GM12878 (cell line): ENCODE data around the gene MSI2. TPM values are rescaled to one million over a fixed set of nuclear protein-coding genes. Genes with fewer than 3 reads are reported as not detected.

ENCODE experiments used
- ATAC-seq: fragments of 200-7000 bp; cut with Tn5 transposase; 3 replicates; pipeline ENCODE4 v1.9.1; 2020; ENCODE audit warnings: mild to moderate bottlenecking, moderate library complexity
- BruUV-seq: library from RNA; stranded (reverse); fragments of 400-500 nt; replicated peaks from 2 replicates; lab custom pipeline; 2021; lab: Mats Ljungman, UMichigan
- CTCF ChIA-PET: fragments of 300-600 bp; sonication (Branson Sonifier 250); formaldehyde crosslinking; extraction: SDS; loops from one replicate; lab custom pipeline; 2021; ENCODE audit warnings: inconsistent platforms; lab: Yijun Ruan, JAX
- POLR2A ChIA-PET: fragments of 350-600 bp; formaldehyde crosslinking; extraction: SDS; loops from one replicate; lab custom pipeline; 2021; ENCODE audit warnings: inconsistent platforms; lab: Charles Lee
- RAD21 ChIA-PET: fragments of 300-600 bp; sonication (Branson Sonifier 250); formaldehyde crosslinking; loops from one replicate; lab custom pipeline; 2023; ENCODE audit warnings: antibody characterized with exemption; ENCODE audit not compliant: unreplicated experiment; lab: Charles Lee
- SMC1A ChIA-PET: fragments of 300-600 bp; sonication (Branson Sonifier 250); formaldehyde crosslinking; loops from one replicate; lab custom pipeline; 2023; ENCODE audit not compliant: unreplicated experiment, uncharacterized antibody; lab: Charles Lee
- DNase-seq: peaks from one replicate; pipeline ENCODE4 v3.0.0-alpha.2; 2011; ENCODE audit warnings: low read depth, low spot score
- FAIRE-seq: peaks from 3 replicates; lab custom pipeline; 2011; peaks lifted over from hg19 to GRCh38; lab: Jason Lieb, UNC
- H2AFZ ChIP-seq: 2 replicates; pipeline ENCODE4 v1.6.0; 2011; ENCODE audit warnings: low read depth, low read length, control low read depth; ENCODE audit not compliant: control insufficient read depth
- H3K27ac ChIP-seq: 2 replicates; pipeline ENCODE4 v1.5.1; 2011; ENCODE audit warnings: control low read depth; ENCODE audit not compliant: control insufficient read depth, insufficient read depth
- H3K27me3 ChIP-seq, 2 experiments: replicated peaks in 1 of 2; 2 replicates each; pipeline versions ENCODE4 v1.6.0 to v1.6.1; 2011; ENCODE audit warnings: low read length in 1 of 2; ENCODE audit not compliant: control insufficient read depth in 2 of 2, insufficient read depth in 2 of 2
- H3K36me3 ChIP-seq, 2 experiments: 2 replicates each; pipeline ENCODE4 v1.5.1; 2011; ENCODE audit warnings: low read length in 1 of 2; ENCODE audit not compliant: control insufficient read depth in 2 of 2, insufficient read depth in 2 of 2
- H3K4me1 ChIP-seq: 2 replicates; pipeline ENCODE4 v1.6.1; 2011; ENCODE audit warnings: mild to moderate bottlenecking, low read length, moderate library complexity, mixed read lengths; ENCODE audit not compliant: control insufficient read depth, insufficient read depth
- H3K4me2 ChIP-seq: 2 replicates; pipeline ENCODE4 v1.6.0; 2011; ENCODE audit warnings: control low read depth; ENCODE audit not compliant: control insufficient read depth, insufficient read depth
- H3K4me3 ChIP-seq: fragments of 200-600 bp; sonication (generic); 2 replicates; pipeline ENCODE4 v1.5.1; 2016
- H3K79me2 ChIP-seq: 2 replicates; pipeline ENCODE4 v1.6.0; 2011; ENCODE audit warnings: low read length; ENCODE audit not compliant: control insufficient read depth, insufficient read depth
- H3K9ac ChIP-seq: 2 replicates; pipeline ENCODE4 v1.8.0; 2011; ENCODE audit warnings: low read length, control low read depth, mixed read lengths; ENCODE audit not compliant: control insufficient read depth, insufficient read depth
- H3K9me3 ChIP-seq: replicated peaks from 3 replicates; pipeline ENCODE4 v1.5.1; 2011; ENCODE audit warnings: mild to moderate bottlenecking, low read length; ENCODE audit not compliant: control insufficient read depth, insufficient read depth
- H4K20me1 ChIP-seq: 2 replicates; pipeline ENCODE4 v1.6.0; 2011; ENCODE audit not compliant: control insufficient read depth, insufficient read depth
- ETV6 ChIP-seq, 2 experiments: fragments of 450-650 bp in 1 of 2; IDR thresholded peaks in 1 of 2; conservative IDR thresholded peaks in 1 of 2; 2 replicates each; pipeline ENCODE4 v1.6.1; 2014; ENCODE audit warnings: antibody characterized with exemption in 1 of 2, borderline replicate concordance in 1 of 2, low read depth in 1 of 2, mild to moderate bottlenecking in 1 of 2, moderate library complexity in 1 of 2
- MEF2A ChIP-seq: IDR thresholded peaks from 2 replicates; pipeline ENCODE4 v1.6.1; 2011; ENCODE audit warnings: low read depth, mild to moderate bottlenecking, low read length, moderate library complexity; ENCODE audit not compliant: insufficient read depth
- MEF2B ChIP-seq: fragments of 450-650 bp; IDR thresholded peaks from 2 replicates; pipeline ENCODE4 v1.6.1; 2018; ENCODE audit warnings: mild to moderate bottlenecking, moderate library complexity; ENCODE audit not compliant: partially characterized antibody, poor library complexity, severe bottlenecking
- POU2F2 ChIP-seq: IDR thresholded peaks from 3 replicates; pipeline ENCODE4 v1.6.1; 2011; ENCODE audit warnings: low read depth, mild to moderate bottlenecking, low read length, borderline replicate concordance
- RAD51 ChIP-seq: fragments of 450-650 bp; IDR thresholded peaks from 2 replicates; pipeline ENCODE4 v1.6.1; 2016; ENCODE audit warnings: moderate library complexity, mild to moderate bottlenecking, inconsistent platforms
- RUNX3 ChIP-seq: IDR thresholded peaks from 2 replicates; pipeline ENCODE4 v1.6.1; 2012; ENCODE audit warnings: low read length, inconsistent platforms
- SMARCA5 ChIP-seq: fragments of 450-650 bp; IDR thresholded peaks from 2 replicates; pipeline ENCODE4 v1.6.1; 2017; ENCODE audit warnings: mild to moderate bottlenecking
- TCF3 ChIP-seq: IDR thresholded peaks from 2 replicates; pipeline ENCODE4 v1.6.1; 2012; ENCODE audit warnings: low read depth, mild to moderate bottlenecking, low read length, borderline replicate concordance; ENCODE audit not compliant: insufficient read depth
- ZNF217 ChIP-seq: fragments of 450-650 bp; IDR thresholded peaks from 2 replicates; pipeline ENCODE4 v1.6.1; 2017; ENCODE audit warnings: antibody characterized with exemption, mild to moderate bottlenecking
- WGBS: methylation state at CpG from one replicate; pipeline ENCODE4 v1.1.6; 2016; ENCODE audit warnings: low lambda C conversion rate; ENCODE audit not compliant: insufficient replicate concordance, insufficient coverage; ENCODE audit errors: missing lambda C conversion rate; 5-methylcytosine and 5-hydroxymethylcytosine counted together
- in situ Hi-C: fragments of 300-500 bp; cut with MboI; formaldehyde crosslinking; loops from 9 replicates; pipeline ENCODE4 v1.14.3; 2018; ENCODE audit warnings: mixed read lengths
- intact Hi-C: fragments of 100-400 bp; cut with micrococcal nuclease; formaldehyde crosslinking; loops from one replicate; pipeline ENCODE4 v1.14.2; 2022; ENCODE audit not compliant: unreplicated experiment
- polyA plus RNA-seq, 11 experiments: library from polyadenylated mRNA; depleted of rRNA in 4 of 11; unstranded in 6 of 11; stranded (reverse) in 5 of 11; fragments of >200 nt; fragmentation: Nextera tagmentation in 4 of 11; fragmentation: Illumina TruSeq in 1 of 11; extraction: Ambion mirVana in 4 of 11; extraction: Trizol in 1 of 11; gene quantifications; 1 replicate in 1 of 11; 2 replicates in 10 of 11; pipeline versions ENCODE4 v1.2.1 to v1.2.3, GENCODE V29; 2011 to 2016; ENCODE audit warnings: inconsistent platforms in 2 of 11, missing spikeins in 2 of 11, low read depth in 1 of 11
- total RNA-seq, 4 experiments: library from RNA; depleted of rRNA in 3 of 4; stranded (reverse); fragments of >200 nt in 3 of 4; fragmentation: Illumina TruSeq in 1 of 4; extraction: Trizol in 1 of 4; gene quantifications; 2 replicates each; pipeline versions ENCODE4 v1.2.1 to v1.2.3, GENCODE V29; 2013 to 2021
- TF ChIP-seq, protein P1 (sequence below): IDR thresholded peaks from 2 replicates; pipeline ENCODE4 v1.6.1; 2011; ENCODE audit warnings: mild to moderate bottlenecking, low read depth, low read length, moderate library complexity; ENCODE audit not compliant: insufficient replicate concordance
- TF ChIP-seq, protein P2 (sequence below): IDR thresholded peaks from 2 replicates; pipeline ENCODE4 v1.6.1; 2011; ENCODE audit warnings: low read depth, low read length, improper control_type of control experiment, borderline replicate concordance
- TF ChIP-seq, protein P3 (sequence below): fragments of 450-650 bp; IDR thresholded peaks from 2 replicates; pipeline ENCODE4 v1.6.1; 2017; ENCODE audit warnings: mild to moderate bottlenecking, moderate library complexity

The MSI2 gene
- total and polyA plus RNA-seq, 10 of the 15 experiments (the other 5 are each of a cell fraction or from before 2014, with no cell fraction given) = 6.1 to 76.1 (median 42.0) TPM

DNA sequence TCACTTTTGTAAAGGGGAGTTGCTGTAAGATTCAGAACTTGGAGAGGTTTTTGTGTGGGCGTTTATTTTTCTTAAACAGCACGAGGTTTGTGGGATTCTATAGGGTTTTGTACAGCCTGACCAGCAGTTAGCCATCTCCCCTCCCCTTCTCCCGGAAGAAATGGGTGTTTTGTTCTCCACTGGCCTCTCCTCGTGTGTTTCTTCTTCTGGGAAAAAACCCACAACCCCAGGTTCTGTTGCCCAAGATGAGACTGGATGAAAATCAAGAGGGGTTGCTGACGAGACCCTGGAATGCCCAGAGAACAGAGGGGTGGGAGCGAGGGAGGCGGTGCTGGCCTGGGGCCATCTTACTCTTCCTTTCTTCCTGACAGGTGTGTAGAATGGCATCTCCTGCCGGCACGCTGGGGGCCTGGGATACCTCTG lies 186.1 kb downstream of the MSI2 start (continued):
- TF ChIP-seq, protein P1, sequence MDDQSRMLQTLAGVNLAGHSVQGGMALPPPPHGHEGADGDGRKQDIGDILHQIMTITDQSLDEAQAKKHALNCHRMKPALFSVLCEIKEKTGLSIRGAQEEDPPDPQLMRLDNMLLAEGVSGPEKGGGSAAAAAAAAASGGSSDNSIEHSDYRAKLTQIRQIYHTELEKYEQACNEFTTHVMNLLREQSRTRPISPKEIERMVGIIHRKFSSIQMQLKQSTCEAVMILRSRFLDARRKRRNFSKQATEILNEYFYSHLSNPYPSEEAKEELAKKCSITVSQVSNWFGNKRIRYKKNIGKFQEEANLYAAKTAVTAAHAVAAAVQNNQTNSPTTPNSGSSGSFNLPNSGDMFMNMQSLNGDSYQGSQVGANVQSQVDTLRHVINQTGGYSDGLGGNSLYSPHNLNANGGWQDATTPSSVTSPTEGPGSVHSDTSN = no peak
- TF ChIP-seq ETV6 (conservative IDR thresholded peaks at IDR 0.05 in 1 of 2, IDR thresholded peaks at IDR 0.05 in 1 of 2; ENCODE audit: borderline replicate concordance in 1 of 2, low read depth in 1 of 2) (0 out of 4 replicates have a peak, but pooled peaks of 1 of the 2 experiments have one; percentile 0), ZNF217 (no peak), RUNX3 (peak; percentile 49; the same call in 1 of the 2 replicates)
- TF ChIP-seq, protein P2, sequence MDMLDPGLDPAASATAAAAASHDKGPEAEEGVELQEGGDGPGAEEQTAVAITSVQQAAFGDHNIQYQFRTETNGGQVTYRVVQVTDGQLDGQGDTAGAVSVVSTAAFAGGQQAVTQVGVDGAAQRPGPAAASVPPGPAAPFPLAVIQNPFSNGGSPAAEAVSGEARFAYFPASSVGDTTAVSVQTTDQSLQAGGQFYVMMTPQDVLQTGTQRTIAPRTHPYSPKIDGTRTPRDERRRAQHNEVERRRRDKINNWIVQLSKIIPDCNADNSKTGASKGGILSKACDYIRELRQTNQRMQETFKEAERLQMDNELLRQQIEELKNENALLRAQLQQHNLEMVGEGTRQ = no peak

DNA sequence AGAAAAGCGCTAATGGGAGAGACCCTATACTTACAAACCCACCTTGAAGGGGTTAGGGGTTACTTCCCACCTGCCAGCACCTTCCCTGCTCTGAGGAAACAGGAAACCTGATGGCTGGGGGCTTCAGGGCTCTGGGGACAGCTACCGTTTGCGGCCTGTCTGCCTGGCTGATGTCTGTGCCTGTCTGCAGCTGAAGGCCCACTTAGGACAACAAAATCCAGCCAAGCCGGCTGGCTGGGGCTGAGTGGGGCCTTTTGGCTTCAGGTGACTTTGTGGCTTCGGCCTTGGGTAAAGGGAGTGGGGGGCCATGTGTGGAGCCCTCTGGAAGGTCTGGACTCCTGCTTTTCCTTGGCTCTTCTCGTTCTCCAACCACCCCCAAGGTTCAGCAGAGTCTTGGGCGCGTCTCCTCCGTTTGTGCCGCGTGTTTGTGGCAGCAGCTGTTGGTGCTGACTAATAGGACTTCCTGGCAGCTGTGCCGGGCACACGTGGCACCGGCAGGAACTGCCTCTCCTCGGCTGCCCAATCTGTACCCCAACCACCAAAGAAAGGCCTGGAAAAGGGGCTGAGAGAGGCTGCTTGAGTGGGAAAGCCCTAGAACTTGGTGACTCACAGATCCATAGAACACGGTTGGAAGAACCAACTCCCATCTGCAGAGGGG lies 186.7 kb downstream of the MSI2 start:
- peak; percentile 41 for ATAC-seq
- no peak for FAIRE-seq
- peak overlapping the region; percentile 1; the same call in 1 of the 2 replicates for H2AFZ ChIP-seq
- peaks cover 3% of the 10 kb centered on the region in 2 experiments; a peak in 3 of 4 replicates for H3K36me3 ChIP-seq
- DNase-seq = no peak
- H3K4me1 ChIP-seq = peaks cover 70% of the 10 kb centered on the region
- in situ Hi-C loops (no loop called here), intact Hi-C loops (loop anchor here (5.0 to 10.0 kb wide), 3 partner anchors 86 to 268 kb away; partner anchors contain the start of gene MSI2)
- 27% methylated on average over 16 of the region's 16 CpGs for whole genome bisulfite sequencing
- ChIA-PET RAD21 (interaction anchor here (1.2 to 4.6 kb wide), 4 partner anchors 12 to 200 kb away, joined by 3 to 91 read pairs (median 17); no protein-coding TSS in a partner anchor), POLR2A (interaction anchor here (0.6 to 1.6 kb wide), 5 partner anchors 12 to 158 kb away, joined by 3 to 6 read pairs (median 3); no protein-coding TSS in a partner anchor), SMC1A (interaction anchor here (0.7 to 4.9 kb wide), 12 partner anchors 12 to 199 kb away, joined by 3 to 53 read pairs (median 5); no protein-coding TSS in a partner anchor), CTCF (interaction anchor here (1.0 to 4.0 kb wide), 5 partner anchors 12 to 199 kb away, joined by 7 to 16 read pairs (median 13); no protein-coding TSS in a partner anchor)
- peak overlapping the region; percentile 92 for H3K27ac ChIP-seq
- H3K9me3 ChIP-seq = no peaks in the 10 kb centered on the region
- H3K9ac ChIP-seq = peak overlapping the region; percentile 71
- H3K4me3 ChIP-seq = no peak overlapping the region; the same call in 1 of the 2 replicates
- H3K4me2 ChIP-seq = peak overlapping the region; percentile 56; the same call in 1 of the 2 replicates
- no peaks in the 10 kb centered on the region for H4K20me1 ChIP-seq
- peaks cover 50% of the 10 kb centered on the region for H3K79me2 ChIP-seq
- H3K27me3 ChIP-seq = no peaks in the 10 kb centered on the region
- no TSS peak for BruUV-seq
- TF ChIP-seq, protein P3, sequence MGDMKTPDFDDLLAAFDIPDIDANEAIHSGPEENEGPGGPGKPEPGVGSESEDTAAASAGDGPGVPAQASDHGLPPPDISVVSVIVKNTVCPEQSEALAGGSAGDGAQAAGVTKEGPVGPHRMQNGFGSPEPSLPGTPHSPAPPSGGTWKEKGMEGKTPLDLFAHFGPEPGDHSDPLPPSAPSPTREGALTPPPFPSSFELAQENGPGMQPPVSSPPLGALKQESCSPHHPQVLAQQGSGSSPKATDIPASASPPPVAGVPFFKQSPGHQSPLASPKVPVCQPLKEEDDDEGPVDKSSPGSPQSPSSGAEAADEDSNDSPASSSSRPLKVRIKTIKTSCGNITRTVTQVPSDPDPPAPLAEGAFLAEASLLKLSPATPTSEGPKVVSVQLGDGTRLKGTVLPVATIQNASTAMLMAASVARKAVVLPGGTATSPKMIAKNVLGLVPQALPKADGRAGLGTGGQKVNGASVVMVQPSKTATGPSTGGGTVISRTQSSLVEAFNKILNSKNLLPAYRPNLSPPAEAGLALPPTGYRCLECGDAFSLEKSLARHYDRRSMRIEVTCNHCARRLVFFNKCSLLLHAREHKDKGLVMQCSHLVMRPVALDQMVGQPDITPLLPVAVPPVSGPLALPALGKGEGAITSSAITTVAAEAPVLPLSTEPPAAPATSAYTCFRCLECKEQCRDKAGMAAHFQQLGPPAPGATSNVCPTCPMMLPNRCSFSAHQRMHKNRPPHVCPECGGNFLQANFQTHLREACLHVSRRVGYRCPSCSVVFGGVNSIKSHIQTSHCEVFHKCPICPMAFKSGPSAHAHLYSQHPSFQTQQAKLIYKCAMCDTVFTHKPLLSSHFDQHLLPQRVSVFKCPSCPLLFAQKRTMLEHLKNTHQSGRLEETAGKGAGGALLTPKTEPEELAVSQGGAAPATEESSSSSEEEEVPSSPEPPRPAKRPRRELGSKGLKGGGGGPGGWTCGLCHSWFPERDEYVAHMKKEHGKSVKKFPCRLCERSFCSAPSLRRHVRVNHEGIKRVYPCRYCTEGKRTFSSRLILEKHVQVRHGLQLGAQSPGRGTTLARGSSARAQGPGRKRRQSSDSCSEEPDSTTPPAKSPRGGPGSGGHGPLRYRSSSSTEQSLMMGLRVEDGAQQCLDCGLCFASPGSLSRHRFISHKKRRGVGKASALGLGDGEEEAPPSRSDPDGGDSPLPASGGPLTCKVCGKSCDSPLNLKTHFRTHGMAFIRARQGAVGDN = peak; percentile 96
- TF ChIP-seq, protein P1 = peak; percentile 12
- peak; percentile 47; the same call in 1 of the 2 replicates for TF ChIP-seq RAD51
- no peak for TF ChIP-seq MEF2A
- TF ChIP-seq MEF2B = peak; percentile 43
- TF ChIP-seq TCF3 = peak; percentile 84; the same call in 1 of the 2 replicates
- no peak for TF ChIP-seq POU2F2
- no peak for TF ChIP-seq SMARCA5
